ENCODE results near the gene TANC1.

TANC1 gene

DNA sequence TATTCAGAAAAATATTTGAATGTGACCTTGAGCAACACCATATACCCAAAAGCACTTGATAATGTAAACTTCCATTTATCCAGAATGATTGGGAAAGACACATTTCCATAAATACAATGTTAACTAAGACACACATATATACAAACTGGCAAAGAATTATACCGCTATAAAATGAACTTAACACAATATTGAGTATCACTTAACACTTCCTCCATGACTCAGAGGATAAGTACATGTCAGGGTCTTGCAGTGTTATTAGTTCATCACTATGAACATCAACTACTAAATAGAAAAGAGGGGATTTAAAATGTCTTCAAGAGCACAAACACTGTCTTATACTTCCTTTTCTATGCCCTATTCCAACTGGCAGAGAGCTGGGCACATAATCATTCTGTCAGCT, 299.5 kb downstream of the TANC1 start:
- DNase-seq (ENCODE audit: low read depth), result no peak
- TF ChIP-seq, protein P1, sequence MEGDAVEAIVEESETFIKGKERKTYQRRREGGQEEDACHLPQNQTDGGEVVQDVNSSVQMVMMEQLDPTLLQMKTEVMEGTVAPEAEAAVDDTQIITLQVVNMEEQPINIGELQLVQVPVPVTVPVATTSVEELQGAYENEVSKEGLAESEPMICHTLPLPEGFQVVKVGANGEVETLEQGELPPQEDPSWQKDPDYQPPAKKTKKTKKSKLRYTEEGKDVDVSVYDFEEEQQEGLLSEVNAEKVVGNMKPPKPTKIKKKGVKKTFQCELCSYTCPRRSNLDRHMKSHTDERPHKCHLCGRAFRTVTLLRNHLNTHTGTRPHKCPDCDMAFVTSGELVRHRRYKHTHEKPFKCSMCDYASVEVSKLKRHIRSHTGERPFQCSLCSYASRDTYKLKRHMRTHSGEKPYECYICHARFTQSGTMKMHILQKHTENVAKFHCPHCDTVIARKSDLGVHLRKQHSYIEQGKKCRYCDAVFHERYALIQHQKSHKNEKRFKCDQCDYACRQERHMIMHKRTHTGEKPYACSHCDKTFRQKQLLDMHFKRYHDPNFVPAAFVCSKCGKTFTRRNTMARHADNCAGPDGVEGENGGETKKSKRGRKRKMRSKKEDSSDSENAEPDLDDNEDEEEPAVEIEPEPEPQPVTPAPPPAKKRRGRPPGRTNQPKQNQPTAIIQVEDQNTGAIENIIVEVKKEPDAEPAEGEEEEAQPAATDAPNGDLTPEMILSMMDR (conservative IDR thresholded peaks at IDR 0.05; ENCODE audit: low read depth, low read length), result no peak

DNA sequence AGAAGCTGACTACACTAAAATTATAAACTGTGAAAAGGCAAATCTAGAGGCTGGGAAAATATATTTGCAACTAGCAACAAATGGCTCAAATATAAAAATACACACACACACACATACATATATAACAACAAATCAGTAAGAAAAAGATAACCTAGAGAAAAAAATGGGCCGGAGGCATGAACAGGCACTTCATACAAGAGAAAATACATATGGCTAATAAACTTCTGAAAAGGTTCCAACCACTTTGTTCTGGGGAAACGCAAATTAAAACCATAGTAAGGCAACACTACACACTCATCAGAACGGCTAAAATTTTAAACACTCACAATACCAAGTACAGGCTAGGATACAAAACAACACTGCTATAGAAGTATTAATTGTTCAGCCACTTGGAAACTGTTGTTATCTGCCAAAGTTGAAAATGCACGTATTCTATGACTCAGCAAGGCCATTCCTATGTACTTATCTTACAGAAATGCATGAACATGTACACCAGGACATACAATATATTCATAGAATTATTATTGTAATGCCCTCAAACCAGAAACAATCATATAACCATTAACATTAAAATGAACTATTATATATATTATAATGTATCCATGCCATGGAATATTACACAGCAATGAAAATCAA, 302.4 kb downstream of the TANC1 start:
- TF ChIP-seq, protein P1 (conservative IDR thresholded peaks at IDR 0.05; ENCODE audit: low read depth, low read length), result no peak
- no peak for DNase-seq (ENCODE audit: low read depth)
- no peak overlapping the region for H3K4me3 ChIP-seq (ENCODE audit: low read length)

More for the DNA sequence above, 299.5 kb downstream of the TANC1 start:
- H3K4me3 ChIP-seq (ENCODE audit: low read length), result no peak overlapping the region

DNA sequence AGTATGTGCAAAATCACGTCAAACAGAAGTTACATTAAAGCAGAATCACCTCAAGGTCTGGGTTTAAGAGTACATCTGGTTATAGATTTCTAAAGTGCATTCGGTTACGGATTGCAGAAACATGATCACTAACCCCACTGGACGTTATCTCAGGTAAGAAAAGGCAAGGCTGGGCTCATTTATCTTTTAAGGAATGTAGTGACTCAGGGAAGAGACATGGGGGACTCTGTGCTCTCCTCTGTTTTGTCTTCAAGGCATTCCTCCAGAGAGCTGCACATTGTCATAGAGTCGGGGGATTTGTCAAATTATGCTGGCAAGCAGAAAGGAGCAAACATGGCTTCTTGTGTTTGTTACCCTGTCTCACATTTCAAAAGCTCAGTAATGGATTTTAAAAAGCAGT, 303.7 kb downstream of the TANC1 start:
- H3K4me3 ChIP-seq (ENCODE audit: low read length), result no peak overlapping the region
- DNase-seq (ENCODE audit: low read depth), result no peak
- TF ChIP-seq, protein P1 (conservative IDR thresholded peaks at IDR 0.05; ENCODE audit: low read depth, low read length), result no peak

DNA sequence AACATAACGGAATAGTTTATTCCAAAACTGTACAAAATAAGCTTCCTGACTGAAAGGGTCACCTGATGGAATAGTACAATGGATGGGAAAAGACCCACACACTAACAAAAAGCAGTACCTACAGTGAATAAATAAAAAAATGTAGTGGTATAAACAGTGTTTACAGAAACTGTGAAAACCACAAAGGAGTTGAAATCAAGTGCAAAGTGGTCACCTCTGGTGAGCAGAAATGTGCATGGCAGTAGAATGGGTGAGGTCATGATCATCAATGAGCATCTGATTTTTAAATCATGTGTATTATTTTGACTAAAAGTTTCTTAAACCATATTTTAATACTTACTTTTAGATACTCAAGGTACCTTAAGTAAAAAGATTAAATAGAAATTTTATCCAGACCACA, 306.7 kb downstream of the TANC1 start:
- H3K4me3 ChIP-seq (ENCODE audit: low read length), result no peak overlapping the region
- DNase-seq (ENCODE audit: low read depth), result no peak
- TF ChIP-seq, protein P1 (conservative IDR thresholded peaks at IDR 0.05; ENCODE audit: low read depth, low read length), result no peak

DNA sequence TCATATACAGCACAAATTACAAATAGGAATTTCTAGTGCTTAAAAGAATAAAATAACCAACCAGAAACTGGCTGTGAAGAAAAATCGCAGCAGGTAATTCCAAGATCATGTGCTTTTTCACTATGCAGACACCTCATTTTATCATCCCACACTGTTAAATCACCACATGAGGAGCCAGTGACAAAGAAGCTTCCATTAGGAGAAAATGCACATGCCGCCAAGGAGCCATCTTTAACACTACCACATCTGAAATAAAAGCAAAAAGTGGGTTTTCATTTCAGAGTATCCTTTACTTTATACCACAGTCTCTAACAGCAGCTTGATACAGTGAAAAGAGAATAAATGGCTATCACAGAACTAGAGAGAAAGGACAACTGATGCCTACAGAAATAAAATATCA, 311.3 kb downstream of the TANC1 start:
- no peak for DNase-seq (ENCODE audit: low read depth)
- no peak overlapping the region for H3K4me3 ChIP-seq (ENCODE audit: low read length)
- TF ChIP-seq, protein P1 (conservative IDR thresholded peaks at IDR 0.05; ENCODE audit: low read depth, low read length), result no peak

DNA sequence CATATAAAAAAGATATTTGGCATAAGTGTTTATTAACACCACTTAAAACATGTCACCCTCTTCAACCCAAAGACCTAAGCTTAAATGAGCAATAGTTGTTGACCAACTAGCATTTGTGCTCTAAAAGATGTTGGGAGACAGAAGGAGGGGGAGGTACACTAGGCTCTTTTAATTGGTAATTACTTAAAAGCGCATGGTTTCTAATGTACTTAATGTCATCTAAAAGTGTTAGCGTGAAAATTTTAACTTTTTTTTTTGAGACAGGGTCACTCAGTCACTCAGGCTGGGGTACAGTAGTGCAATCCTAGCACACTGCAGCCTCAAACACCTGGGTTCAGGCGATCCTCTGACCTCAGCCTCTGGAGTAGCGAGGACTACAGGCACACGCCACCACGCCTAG, 312.6 kb downstream of the TANC1 start:
- TF ChIP-seq, protein P1 (conservative IDR thresholded peaks at IDR 0.05; ENCODE audit: low read depth, low read length), result no peak
- H3K4me3 ChIP-seq (ENCODE audit: low read length), result no peak overlapping the region
- no peak for DNase-seq (ENCODE audit: low read depth)

Data from retinal pigment epithelial cell (primary cell).